ENCODE data around the gene ZNF408.

DNA sequence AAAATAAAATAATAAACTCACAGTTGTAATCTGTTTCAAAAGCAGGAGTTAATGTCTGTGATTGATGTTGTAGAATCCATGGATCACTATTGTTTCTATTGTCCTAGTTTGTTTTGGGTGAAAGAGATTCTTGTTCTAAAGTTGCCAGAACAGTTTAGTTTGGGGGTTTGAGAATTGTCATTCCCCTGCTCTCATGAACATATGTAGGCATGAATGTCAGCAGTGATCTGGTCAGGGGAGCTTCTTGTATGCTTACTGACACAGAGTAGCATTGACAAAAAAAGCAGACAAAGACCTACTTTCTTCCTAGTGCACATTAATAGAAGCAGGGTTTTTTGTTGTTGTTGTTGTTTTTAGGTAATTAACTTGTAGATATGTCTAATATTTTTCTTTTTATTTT is 39.0 kb upstream of the ZNF408 start:
- TF ChIP-seq, protein P1, sequence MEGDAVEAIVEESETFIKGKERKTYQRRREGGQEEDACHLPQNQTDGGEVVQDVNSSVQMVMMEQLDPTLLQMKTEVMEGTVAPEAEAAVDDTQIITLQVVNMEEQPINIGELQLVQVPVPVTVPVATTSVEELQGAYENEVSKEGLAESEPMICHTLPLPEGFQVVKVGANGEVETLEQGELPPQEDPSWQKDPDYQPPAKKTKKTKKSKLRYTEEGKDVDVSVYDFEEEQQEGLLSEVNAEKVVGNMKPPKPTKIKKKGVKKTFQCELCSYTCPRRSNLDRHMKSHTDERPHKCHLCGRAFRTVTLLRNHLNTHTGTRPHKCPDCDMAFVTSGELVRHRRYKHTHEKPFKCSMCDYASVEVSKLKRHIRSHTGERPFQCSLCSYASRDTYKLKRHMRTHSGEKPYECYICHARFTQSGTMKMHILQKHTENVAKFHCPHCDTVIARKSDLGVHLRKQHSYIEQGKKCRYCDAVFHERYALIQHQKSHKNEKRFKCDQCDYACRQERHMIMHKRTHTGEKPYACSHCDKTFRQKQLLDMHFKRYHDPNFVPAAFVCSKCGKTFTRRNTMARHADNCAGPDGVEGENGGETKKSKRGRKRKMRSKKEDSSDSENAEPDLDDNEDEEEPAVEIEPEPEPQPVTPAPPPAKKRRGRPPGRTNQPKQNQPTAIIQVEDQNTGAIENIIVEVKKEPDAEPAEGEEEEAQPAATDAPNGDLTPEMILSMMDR (IDR thresholded peaks at IDR 0.05; ENCODE audit: insufficient read depth, low read length, poor library complexity, severe bottlenecking): no peak
- no peak for TF ChIP-seq EZH2phosphoT487 (conservative IDR thresholded peaks at IDR 0.05; ENCODE audit: low read length)

All from SU-DHL-6 (cell line).